H1 (cell line): ENCODE results near the gene SNED1. TPM values are rescaled to one million over a fixed set of nuclear protein-coding genes. Genes with fewer than 3 reads are reported as not detected.

Source experiments
- CTCF ChIA-PET: fragments of 300-600 bp; sonication (Branson Sonifier 250); formaldehyde crosslinking; loops from one replicate; lab custom pipeline; 2021; ENCODE audit not compliant: partially characterized antibody; lab: Charles Lee
- POLR2A ChIA-PET: fragments of 300-600 bp; sonication (Branson Sonifier 250); formaldehyde crosslinking; loops from one replicate; lab custom pipeline; 2021; ENCODE audit warnings: inconsistent platforms; ENCODE audit not compliant: partially characterized antibody; lab: Charles Lee
- DNase-seq, 2 experiments: peaks; one replicate each; pipeline versions ENCODE4 v3.0.0 to v3.0.0-alpha.2; 2010 to 2022; ENCODE audit warnings: low spot score in 2 of 2, low read depth in 1 of 2, mixed read lengths in 1 of 2
- FAIRE-seq: peaks from 2 replicates; lab custom pipeline; 2011; peaks lifted over from hg19 to GRCh38; lab: Jason Lieb, UNC
- H2AFZ ChIP-seq: 2 replicates; pipeline ENCODE4 v1.8.1; 2012; ENCODE audit warnings: low read length, inconsistent platforms
- H2AK5ac ChIP-seq: 2 replicates; pipeline ENCODE4 v1.6.1; 2013; ENCODE audit warnings: low read depth, low read length
- H2BK120ac ChIP-seq: replicated peaks from 2 replicates; pipeline ENCODE3; 2013; ENCODE audit warnings: low read depth, low read length, inconsistent platforms
- H2BK12ac ChIP-seq: 2 replicates; pipeline ENCODE4 v1.6.1; 2013; ENCODE audit warnings: low read depth, low read length
- H2BK15ac ChIP-seq: 2 replicates; pipeline ENCODE4 v1.6.1; 2013; ENCODE audit warnings: low read length
- H2BK20ac ChIP-seq: 2 replicates; pipeline ENCODE4 v1.6.1; 2013; ENCODE audit warnings: low read length
- H2BK5ac ChIP-seq: 2 replicates; pipeline ENCODE4 v1.6.1; 2013; ENCODE audit warnings: low read depth, low read length
- H3K14ac ChIP-seq: 2 replicates; pipeline ENCODE4 v1.6.1; 2013; ENCODE audit warnings: inconsistent platforms; ENCODE audit not compliant: insufficient read length
- H3K18ac ChIP-seq: 2 replicates; pipeline ENCODE4 v1.6.1; 2013; ENCODE audit warnings: low read length; ENCODE audit errors: extremely low read depth
- H3K23ac ChIP-seq: 2 replicates; pipeline ENCODE4 v1.6.1; 2013; ENCODE audit warnings: inconsistent platforms; ENCODE audit not compliant: insufficient read length
- H3K23me2 ChIP-seq: 2 replicates; pipeline ENCODE4 v1.6.1; 2013; ENCODE audit warnings: low read depth, low read length
- H3K27ac ChIP-seq: 2 replicates; pipeline ENCODE4 v1.6.1; 2011; ENCODE audit warnings: low read depth, low read length, inconsistent platforms
- H3K27me3 ChIP-seq, 4 experiments: replicated peaks in 1 of 4; 1 replicate in 1 of 4; 2 replicates in 3 of 4; pipeline versions ENCODE4 v1.6.1 to v1.8.1; 2011 to 2013; ENCODE audit warnings: low read length in 3 of 4, mild to moderate bottlenecking in 3 of 4, inconsistent platforms in 2 of 4, mixed read lengths in 2 of 4, moderate library complexity in 1 of 4; ENCODE audit not compliant: control insufficient read depth in 3 of 4, insufficient read depth in 3 of 4; ENCODE audit errors: extremely low read depth in 1 of 4
- H3K36me3 ChIP-seq, 4 experiments: 2 replicates each; pipeline versions ENCODE4 v1.6.1 to v1.8.1; 2011 to 2013; ENCODE audit warnings: mild to moderate bottlenecking in 4 of 4, low read length in 3 of 4, moderate library complexity in 2 of 4, control low read depth in 1 of 4, inconsistent platforms in 1 of 4; ENCODE audit not compliant: insufficient read depth in 4 of 4, control insufficient read depth in 2 of 4
- H3K4ac ChIP-seq: replicated peaks from 2 replicates; pipeline ENCODE3; 2013; ENCODE audit warnings: low read length, low read depth, mixed read lengths, inconsistent platforms; ENCODE audit not compliant: insufficient read length
- H3K4me1 ChIP-seq, 4 experiments: replicated peaks in 1 of 4; 1 replicate in 1 of 4; 2 replicates in 3 of 4; pipeline versions ENCODE4 v1.6.1 to v1.8.1; 2011 to 2013; ENCODE audit warnings: low read length in 3 of 4, inconsistent platforms in 2 of 4, mixed read lengths in 1 of 4; ENCODE audit not compliant: insufficient read depth in 4 of 4, control insufficient read depth in 3 of 4
- H3K4me2 ChIP-seq, 2 experiments: 2 replicates each; pipeline versions ENCODE4 v1.6.1 to v1.8.1; 2011 to 2013; ENCODE audit warnings: low read depth in 2 of 2, low read length in 2 of 2, control low read depth in 1 of 2, inconsistent platforms in 1 of 2, mild to moderate bottlenecking in 1 of 2; ENCODE audit not compliant: insufficient read depth in 1 of 2
- H3K4me3 ChIP-seq, 4 experiments: fragments of 200-600, 300-600 bp in 1 of 4; sonication (generic), shearing (Covaris generic), sonication (Bioruptor Twin) in 1 of 4; 2 replicates each; pipeline versions ENCODE4 v1.5.1 to v1.8.1; 2011 to 2016; ENCODE audit warnings: low read length in 4 of 4, low read depth in 3 of 4, control low read depth in 2 of 4, inconsistent platforms in 2 of 4, mild to moderate bottlenecking in 2 of 4, mixed read lengths in 1 of 4, moderate library complexity in 1 of 4; ENCODE audit not compliant: insufficient read depth in 2 of 4; ENCODE audit errors: extremely low read depth in 1 of 4
- H3K56ac ChIP-seq: replicated peaks from 2 replicates; pipeline ENCODE3; 2013; ENCODE audit warnings: low read depth, mild to moderate bottlenecking, mixed read lengths, low read length, inconsistent platforms; ENCODE audit not compliant: insufficient read length
- H3K79me1 ChIP-seq: 2 replicates; pipeline ENCODE4 v1.6.1; 2013; ENCODE audit warnings: low read depth, low read length, control low read depth
- H3K79me2 ChIP-seq, 2 experiments: 2 replicates each; pipeline versions ENCODE4 v1.6.1 to v1.8.1; 2012 to 2013; ENCODE audit warnings: low read length in 2 of 2, mild to moderate bottlenecking in 2 of 2, inconsistent platforms in 1 of 2; ENCODE audit not compliant: insufficient read depth in 2 of 2, control insufficient read depth in 1 of 2
- H3K9ac ChIP-seq, 4 experiments: replicated peaks in 1 of 4; 1 replicate in 1 of 4; 2 replicates in 3 of 4; pipeline versions ENCODE4 v1.6.1 to v1.8.1; 2011 to 2013; ENCODE audit warnings: low read depth in 3 of 4, low read length in 3 of 4, control low read depth in 2 of 4, mild to moderate bottlenecking in 2 of 4, moderate library complexity in 2 of 4, inconsistent platforms in 1 of 4; ENCODE audit errors: extremely low read depth in 1 of 4
- H3K9me3 ChIP-seq, 2 experiments: 2 replicates each; pipeline versions ENCODE4 v1.6.1 to v1.8.1; 2012 to 2013; ENCODE audit warnings: mild to moderate bottlenecking in 2 of 2, moderate library complexity in 2 of 2, control low read depth in 1 of 2, inconsistent platforms in 1 of 2, low read depth in 1 of 2, low read length in 1 of 2, mixed read lengths in 1 of 2; ENCODE audit not compliant: insufficient read depth in 2 of 2
- H4K20me1 ChIP-seq, 2 experiments: replicated peaks in 1 of 2; 2 replicates each; pipeline versions ENCODE3 to v1.8.1; 2011 to 2013; ENCODE audit warnings: inconsistent platforms in 2 of 2, low read length in 2 of 2, mild to moderate bottlenecking in 1 of 2; ENCODE audit not compliant: insufficient read depth in 2 of 2, control insufficient read depth in 1 of 2
- H4K5ac ChIP-seq: 2 replicates; pipeline ENCODE4 v1.6.1; 2013; ENCODE audit warnings: low read length, low read depth, mixed read lengths, inconsistent platforms; ENCODE audit not compliant: insufficient read length
- H4K8ac ChIP-seq: 2 replicates; pipeline ENCODE4 v1.8.0; 2013; ENCODE audit warnings: mild to moderate bottlenecking, moderate library complexity, low read length, inconsistent platforms; ENCODE audit not compliant: insufficient read depth; ENCODE audit errors: extremely low read depth
- H4K91ac ChIP-seq: replicated peaks from 2 replicates; pipeline ENCODE3; 2013; ENCODE audit warnings: low read length, mixed read lengths, inconsistent platforms; ENCODE audit not compliant: insufficient read length
- ASH2L ChIP-seq: fragments of 200-600, 300-600 bp; sonication (generic); IDR thresholded peaks from one replicate; pipeline ENCODE4 v1.7.1; 2017; ENCODE audit warnings: low read length
- CHD1 ChIP-seq: IDR thresholded peaks from 2 replicates; pipeline ENCODE4 v1.6.1; 2012; ENCODE audit warnings: low read depth, low read length, improper control_type of control experiment
- EZH2 ChIP-seq: fragments of 200-600 bp; sonication (generic); IDR thresholded peaks from 2 replicates; pipeline ENCODE4 v1.7.1; 2012; ENCODE audit warnings: low read depth, mild to moderate bottlenecking, moderate library complexity, low read length, inconsistent platforms; ENCODE audit not compliant: severe bottlenecking
- HDAC2 ChIP-seq, 2 experiments: fragments of 300-600 bp in 1 of 2; sonication (generic) in 1 of 2; IDR thresholded peaks; 2 replicates each; pipeline ENCODE4 v1.6.1; 2011 to 2012; ENCODE audit warnings: low read depth in 2 of 2, low read length in 2 of 2, mild to moderate bottlenecking in 2 of 2, moderate library complexity in 2 of 2, borderline replicate concordance in 1 of 2, inconsistent platforms in 1 of 2
- NANOG ChIP-seq: IDR thresholded peaks from 2 replicates; pipeline ENCODE4 v1.6.1; 2011; ENCODE audit warnings: low read length, low read depth, mild to moderate bottlenecking, inconsistent platforms; ENCODE audit not compliant: insufficient read depth, poor library complexity, severe bottlenecking
- POLR2AphosphoS5 ChIP-seq: IDR thresholded peaks from 2 replicates; pipeline ENCODE4 v1.6.1; 2011; ENCODE audit warnings: low read depth, low read length
- RBBP5 ChIP-seq: IDR thresholded peaks from 2 replicates; pipeline ENCODE4 v1.7.1; 2012; ENCODE audit warnings: low read depth, mild to moderate bottlenecking, inconsistent platforms, low read length, moderate library complexity, borderline replicate concordance
- SP4 ChIP-seq: IDR thresholded peaks from 2 replicates; pipeline ENCODE4 v1.6.1; 2012; ENCODE audit warnings: low read length, inconsistent platforms
- TAF7 ChIP-seq: optimal IDR thresholded peaks from 2 replicates; pipeline ENCODE3; 2011; ENCODE audit warnings: low read depth, mild to moderate bottlenecking, inconsistent platforms, low read length, moderate library complexity, borderline replicate concordance
- WGBS, 2 experiments: shearing (Covaris generic) in 1 of 2; methylation state at CpG; one replicate each; pipeline versions ENCODE4 v1.1.6 to v1.1.7; 2013 to 2015; ENCODE audit warnings: low lambda C conversion rate in 2 of 2, mixed read lengths in 2 of 2, inconsistent platforms in 1 of 2, low coverage in 1 of 2, missing lambda C conversion rate in 1 of 2; ENCODE audit not compliant: insufficient replicate concordance in 2 of 2, insufficient coverage in 1 of 2, insufficient read length in 1 of 2; ENCODE audit errors: extremely low coverage in 1 of 2, missing lambda C conversion rate in 1 of 2; 5-methylcytosine and 5-hydroxymethylcytosine counted together
- polyA plus RNA-seq, 7 experiments: library from polyadenylated mRNA; depleted of rRNA in 3 of 7; stranded (reverse) in 5 of 7; unstranded in 2 of 7; fragments of >200 nt in 5 of 7; fragments of 200-250 nt in 2 of 7; gene quantifications; 1 replicate in 5 of 7; 2 replicates in 1 of 7; 4 replicates in 1 of 7; pipeline versions ENCODE4 v1.2.1 to v1.2.3, GENCODE V29; 2011 to 2013; ENCODE audit warnings: missing spikeins in 2 of 7, mixed read lengths in 2 of 7
- total RNA-seq: library from RNA; stranded (reverse); fragmentation: NEBNext Ultra II Directional; extraction: Animal tissue kit (Norgen Biotek cat#: 25700); gene quantifications from 2 replicates; pipeline ENCODE4 v1.2.1, GENCODE V29; 2021
- TF ChIP-seq, protein P1 (sequence below): IDR thresholded peaks from 2 replicates; pipeline ENCODE4 v1.6.1; 2012; ENCODE audit warnings: inconsistent platforms
- TF ChIP-seq, protein P2 (sequence below): IDR thresholded peaks from 2 replicates; pipeline ENCODE4 v1.6.1; 2011; ENCODE audit warnings: low read depth, mild to moderate bottlenecking, low read length; ENCODE audit not compliant: insufficient read depth

Gene SNED1
- total and polyA plus RNA-seq, 2 of the 8 experiments (the other 6 are each of a cell fraction or from before 2014, with no cell fraction given) = 1.9 TPM

- Histone ChIP-seq H3K4me1 (no peaks in the 10 kb centered on the region; a peak in 1 of 7 replicates), H3K9me3 (no peaks in the 10 kb centered on the region), H3K79me2 (no peaks in the 10 kb centered on the region), H3K23ac (no peak overlapping the region), H3K14ac (no peak overlapping the region), H4K8ac (no peak overlapping the region), H2BK120ac (no peak overlapping the region), H2BK15ac (no peak overlapping the region), H2AFZ (no peak overlapping the region), H2BK12ac (no peak overlapping the region), H3K4me2 (no peak overlapping the region), H3K23me2 (no peaks in the 10 kb centered on the region), H4K91ac (no peak overlapping the region), H2BK20ac (no peak overlapping the region), H3K36me3 (no peaks in the 10 kb centered on the region), H2BK5ac (no peak overlapping the region), H4K20me1 (no peaks in the 10 kb centered on the region), H3K9ac (no peak overlapping the region), H3K4ac (no peak overlapping the region), H3K27ac (no peak overlapping the region), H2AK5ac (no peak overlapping the region), H4K5ac (no peak overlapping the region), H3K27me3 (no peaks in the 10 kb centered on the region), H3K56ac (no peak overlapping the region), H3K18ac (no peak overlapping the region), H3K4me3 (no peak overlapping the region), H3K79me1 (no peaks in the 10 kb centered on the region)
- FAIRE-seq (no peak), DNase-seq (no peak)
- 92% methylated on average over 16 of the region's 16 CpGs; no CpG with 5 or more reads in 1 of the 2 experiments for WGBS, 2 experiments
- POLR2A ChIA-PET = no interaction called here
- CTCF ChIA-PET = no interaction called here
- TF ChIP-seq RBBP5 (no peak), SP4 (no peak), NANOG (no peak), CHD1 (no peak), ASH2L (no peak), EZH2 (no peak), HDAC2 (IDR thresholded peaks at IDR 0.05; ENCODE audit: borderline replicate concordance in 1 of 2, low read depth in 2 of 2, low read length in 2 of 2) (no peak), POLR2AphosphoS5 (no peak), TAF7 (no peak)
- TF ChIP-seq, protein P1, sequence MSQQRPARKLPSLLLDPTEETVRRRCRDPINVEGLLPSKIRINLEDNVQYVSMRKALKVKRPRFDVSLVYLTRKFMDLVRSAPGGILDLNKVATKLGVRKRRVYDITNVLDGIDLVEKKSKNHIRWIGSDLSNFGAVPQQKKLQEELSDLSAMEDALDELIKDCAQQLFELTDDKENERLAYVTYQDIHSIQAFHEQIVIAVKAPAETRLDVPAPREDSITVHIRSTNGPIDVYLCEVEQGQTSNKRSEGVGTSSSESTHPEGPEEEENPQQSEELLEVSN = no peak
- TF ChIP-seq, protein P2, sequence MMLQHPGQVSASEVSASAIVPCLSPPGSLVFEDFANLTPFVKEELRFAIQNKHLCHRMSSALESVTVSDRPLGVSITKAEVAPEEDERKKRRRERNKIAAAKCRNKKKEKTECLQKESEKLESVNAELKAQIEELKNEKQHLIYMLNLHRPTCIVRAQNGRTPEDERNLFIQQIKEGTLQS = no peak
These were observed 76.6 kb downstream of the SNED1 start for GRCh38 chr2:241074901-241075540.
